GM12873 (cell line): ENCODE data around the gene ZNF407.

Source experiments
- CTCF ChIP-seq: IDR thresholded peaks from 2 replicates; pipeline ENCODE4 v1.5.1; 2012; ENCODE audit warnings: low read depth, mild to moderate bottlenecking, moderate library complexity, low read length, control low read depth; ENCODE audit not compliant: insufficient read depth; ENCODE audit errors: missing control alignments

Gene ZNF407

GRCh38 chr18:74944676-74945075 is 347.0 kb downstream of the ZNF407 start:
- TF ChIP-seq CTCF: no peak

DNA sequence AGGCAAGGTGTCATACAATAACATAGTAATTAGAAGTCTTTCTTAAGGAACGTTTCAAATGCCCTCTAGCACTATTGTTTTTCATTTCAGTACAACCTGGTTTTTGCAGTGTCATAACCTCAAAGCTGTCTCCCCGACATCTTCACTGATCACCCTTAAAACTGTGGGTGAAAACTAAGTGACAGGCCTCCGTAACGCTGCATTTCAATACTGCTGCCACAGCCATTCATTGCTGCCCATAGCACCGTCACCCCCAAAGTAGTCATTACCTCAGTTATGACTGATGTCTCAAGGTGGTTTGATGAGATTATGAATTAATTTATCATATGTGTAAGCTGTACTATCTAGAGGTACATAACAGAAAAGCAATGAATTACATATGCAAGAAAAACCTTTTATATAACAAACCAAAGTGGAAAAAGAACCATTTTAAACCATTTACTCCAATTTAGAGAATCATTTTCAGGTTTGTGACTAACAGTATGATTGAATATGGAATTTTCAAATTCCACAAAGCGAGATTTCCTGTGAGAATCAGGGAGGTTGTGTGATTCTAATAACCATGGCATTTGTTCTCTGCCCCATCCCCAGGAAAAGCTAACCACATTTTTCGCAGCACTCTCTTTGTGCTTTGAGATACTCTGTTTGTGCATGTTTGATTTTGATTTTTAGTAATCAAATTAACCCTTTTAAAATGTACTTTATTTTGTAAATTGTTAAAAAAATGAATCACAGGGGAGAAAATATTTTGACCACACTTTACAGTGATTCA is 348.3 kb downstream of the ZNF407 start:
- no peak for TF ChIP-seq CTCF

GRCh38 chr18:74946646-74947375 is 349.1 kb downstream of the ZNF407 start:
- no peak for TF ChIP-seq CTCF

DNA sequence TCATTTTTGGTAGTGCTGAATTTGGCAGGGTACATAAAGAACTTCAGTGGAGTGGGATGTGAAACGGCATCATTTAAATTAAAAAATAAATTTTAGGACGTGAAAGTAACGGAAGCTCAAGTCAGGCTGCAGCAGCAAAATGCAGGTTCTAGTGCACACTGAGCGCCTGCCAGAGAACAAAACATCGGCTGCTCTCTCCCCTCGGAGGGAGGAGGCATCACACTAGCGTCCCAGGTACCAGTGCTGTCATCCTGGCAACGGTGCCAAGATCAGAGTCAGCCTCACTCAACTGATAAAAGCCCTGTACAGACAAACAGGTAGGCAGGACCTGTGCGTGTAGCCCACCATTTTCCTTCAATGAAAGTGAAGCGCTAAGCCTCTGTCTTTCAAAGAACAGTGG is 349.7 kb downstream of the ZNF407 start:
- no peak for TF ChIP-seq CTCF

- TF ChIP-seq CTCF: no peak
Measured at GRCh38 chr18:74947875-74948274, 350.2 kb downstream of the ZNF407 start.

- no peak for TF ChIP-seq CTCF
Measured at GRCh38 chr18:74949611-74950010, 351.9 kb downstream of the ZNF407 start.

DNA sequence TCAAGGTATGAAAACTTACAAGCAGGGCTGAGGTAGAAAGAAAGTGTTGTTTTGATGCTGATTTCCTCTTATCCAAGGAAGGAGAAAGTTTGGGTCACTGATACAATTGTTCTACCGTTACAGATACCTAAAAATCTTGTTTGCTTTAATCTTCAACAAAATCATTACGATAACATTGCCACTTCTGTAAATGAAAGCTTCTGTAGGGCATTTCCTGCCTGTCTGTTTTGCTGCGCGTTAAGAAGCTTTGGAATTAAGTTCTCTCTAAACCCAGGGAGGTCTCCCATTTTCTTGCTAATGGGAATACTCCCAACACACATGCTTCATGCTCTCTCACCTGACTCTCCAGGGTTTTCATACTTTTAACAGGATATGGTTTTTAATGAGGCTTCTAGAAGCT is 352.8 kb downstream of the ZNF407 start:
- TF ChIP-seq CTCF: no peak
